Heart left ventricle (tissue), 16 donors: ENCODE measurements around the gene ATXN1. TPM values are rescaled to one million over a fixed set of nuclear protein-coding genes. Genes with fewer than 3 reads are reported as not detected.

ENCODE experiments used
- ATAC-seq, 4 donors: fragments of 200-7000 bp; cut with Tn5 transposase; one replicate each; pipeline ENCODE4 v1.9.1; 2020 to 2022; ENCODE audit warnings: moderate library complexity in 4 of 4, mild to moderate bottlenecking in 3 of 4, moderate number of reproducible peaks in 1 of 4
- DNase-seq, 5 donors: peaks; one replicate each; pipeline ENCODE4 v3.0.0-alpha.2; 2020
- H3K27ac ChIP-seq, 12 donors: fragments of 200-600 bp; sonication (generic) in 4 of 12; one replicate each; pipeline versions ENCODE4 v1.5.0 to v1.8.0; 2016 to 2022; ENCODE audit warnings: mild to moderate bottlenecking in 2 of 12
- H3K27me3 ChIP-seq, 9 donors: fragments of 200-600 bp; sonication (generic) in 2 of 9; one replicate each; pipeline versions ENCODE4 v1.5.1 to v1.8.0; 2016 to 2022; ENCODE audit warnings: mild to moderate bottlenecking in 3 of 9
- H3K36me3 ChIP-seq, 9 donors: fragments of 200-600 bp; sonication (generic) in 2 of 9; one replicate each; pipeline versions ENCODE4 v1.5.0 to v1.8.0; 2018 to 2022; ENCODE audit warnings: mild to moderate bottlenecking in 2 of 9
- H3K4me1 ChIP-seq, 12 donors: fragments of 200-600 bp; sonication (generic) in 4 of 12; one replicate each; pipeline versions ENCODE4 v1.5.0 to v1.8.0; 2016 to 2022; ENCODE audit warnings: mild to moderate bottlenecking in 3 of 12
- H3K4me3 ChIP-seq, 12 donors: fragments of 200-600 bp; sonication (generic) in 4 of 12; one replicate each; pipeline versions ENCODE4 v1.5.0 to v1.8.0; 2017 to 2022; ENCODE audit warnings: mild to moderate bottlenecking in 9 of 12, moderate library complexity in 4 of 12
- H3K9me3 ChIP-seq, 12 donors: fragments of 200-600 bp; sonication (generic) in 4 of 12; one replicate each; pipeline versions ENCODE4 v1.5.0 to v1.8.0; 2016 to 2022; ENCODE audit warnings: mild to moderate bottlenecking in 1 of 12
- CTCF ChIP-seq, 12 donors: fragments of 200-600 bp; sonication (generic) in 4 of 12; IDR thresholded peaks; one replicate each; pipeline versions ENCODE4 v1.5.0 to v1.8.0; 2018 to 2022; ENCODE audit warnings: antibody characterized with exemption in 12 of 12, mild to moderate bottlenecking in 5 of 12
- POLR2A ChIP-seq, 2 donors: fragments of 450-650 bp; IDR thresholded peaks; one replicate each; pipeline ENCODE4 v1.6.1; 2017; ENCODE audit warnings: antibody characterized with exemption in 2 of 2, mild to moderate bottlenecking in 2 of 2, moderate library complexity in 2 of 2
- WGBS, 4 donors: extraction: QIAGEN DNeasy Blood & Tissue Kit in 2 of 4; methylation state at CpG; one replicate each; pipeline versions ENCODE4 v1.1.5 to v1.1.7; 2013 to 2018; 5-methylcytosine and 5-hydroxymethylcytosine counted together
- intact Hi-C, 10 donors: fragments of 100-400 bp; cut with DNase I; formaldehyde crosslinking; loops; one replicate each; pipeline versions ENCODE4 v1.11.1 to v1.14.2; 2022
- polyA plus RNA-seq, 2 donors: library from polyadenylated mRNA; stranded (reverse); fragments of 200-250 nt; gene quantifications; one replicate each; pipeline ENCODE4 v1.2.3, GENCODE V29; 2013
- total RNA-seq, 9 donors: library from RNA; depleted of rRNA in 2 of 9; stranded (reverse); fragments of >200 nt in 2 of 9; fragmentation: NEBNext Ultra II Directional in 3 of 9; extraction: Animal tissue kit (Norgen Biotek cat#: 25700) in 3 of 9; gene quantifications; one replicate each; pipeline versions ENCODE4 v1.1.0 to v1.2.4, GENCODE V29; 2016 to 2023
- donor health status: ischemic (EF 13 %, LVEDD 7.1; RV severe dilation, severe dysfunction).
- donor health status: healthy with polysubstance abuse.
- donor health status: DM: no; HTN: yes; CAD: no.
- donor health status: DM: no; HTN: no; CAD: no.
- donor health status: ischemic (EF 25% LVEDD 6.9; RV normal size, moderate dysfunction).
- donor health status: ischemic (EF 25% LVEDD 5.7; RV mildly dilated, moderate dysfunction).
- donor health status: healthy.
- donor health status: DM: yes; HTN: yes; CAD: no.
- donor health status: ischemic (EF 35%, LVEDD 5.7; RV mildly dilated, moderate dysfunction).
- donor health status: nonischemic (EF 11% LVEDD 7.7; RV severe dilation, severe dysfunction).
- donor health status: DM: yes; HTN: yes; CAD: no.
- donor health status: PGD.
- donor health status: ischemic (EF 29% LVEDD 5.4; RV normal size, mild dysfunction).
- donor health status: nonischemic (EF 23%, LVEDD 6.1; RV moderate dilation, normal function).

ATXN1 gene
- total and polyA plus RNA-seq, 11 donors, result 8.7 to 51.8 (median 36.0) TPM

- TF ChIP-seq CTCF (IDR thresholded peaks at IDR 0.05), result no peak
- TF ChIP-seq POLR2A (IDR thresholded peaks at IDR 0.05), result no peak
- ATAC-seq (no peak), DNase-seq (no peak)
- intact Hi-C loops, result no loop called here
- peaks cover 0 to 27% (median 6%) of the 10 kb centered on the region in 12 donors for H3K4me1 ChIP-seq
- H3K9me3 ChIP-seq, result no peaks in the 10 kb centered on the region
- H3K36me3 ChIP-seq, result no peaks in the 10 kb centered on the region
- no peak overlapping the region for H3K27ac ChIP-seq
- WGBS, 4 donors, result 91 to 93% (median 92%) methylated on average over 7 of the region's 7 CpGs
- no peaks in the 10 kb centered on the region for H3K27me3 ChIP-seq
- H3K4me3 ChIP-seq, result no peak overlapping the region
Measured at GRCh38 chr6:16396497-16397319, 364.6 kb downstream of the ATXN1 start.

GRCh38 chr6:16394632-16395031, 366.6 kb downstream of the ATXN1 start:
- Histone ChIP-seq H3K4me1 (peaks cover 0 to 26% (median 8%) of the 10 kb centered on the region in 12 donors), H3K4me3 (no peak overlapping the region), H3K27me3 (no peaks in the 10 kb centered on the region), H3K36me3 (no peaks in the 10 kb centered on the region), H3K27ac (no peak overlapping the region), H3K9me3 (no peaks in the 10 kb centered on the region)
- 94 to 100% (median 96%) methylated on average over 2 of the region's 2 CpGs for WGBS, 4 donors
- no peak for ATAC-seq
- TF ChIP-seq POLR2A (IDR thresholded peaks at IDR 0.05) (no peak), CTCF (IDR thresholded peaks at IDR 0.05) (no peak)
- DNase-seq, result no peak
- intact Hi-C loops, result no loop called here

GRCh38 chr6:16393326-16393725, 367.9 kb downstream of the ATXN1 start:
- DNase-seq (no peak), ATAC-seq (no peak)
- H3K4me3 ChIP-seq, result no peak overlapping the region
- no peak overlapping the region for H3K27ac ChIP-seq
- no peaks in the 10 kb centered on the region for H3K9me3 ChIP-seq
- 97 to 100% (median 98%) methylated on average over 4 of the region's 4 CpGs for WGBS, 4 donors
- intact Hi-C loops, result no loop called here
- H3K27me3 ChIP-seq, result no peaks in the 10 kb centered on the region
- H3K36me3 ChIP-seq, result no peaks in the 10 kb centered on the region
- peaks cover 0 to 17% (median 8%) of the 10 kb centered on the region in 12 donors for H3K4me1 ChIP-seq
- TF ChIP-seq CTCF (IDR thresholded peaks at IDR 0.05) (no peak), POLR2A (IDR thresholded peaks at IDR 0.05) (no peak)

GRCh38 chr6:16392010-16392409, 369.2 kb downstream of the ATXN1 start:
- DNase-seq (peak in 1 of 5 donors; percentile 40), ATAC-seq (peak; percentile 40 to 89 (median 72))
- Histone ChIP-seq H3K4me1 (peaks cover 0 to 17% (median 8%) of the 10 kb centered on the region in 12 donors), H3K36me3 (no peaks in the 10 kb centered on the region), H3K9me3 (no peaks in the 10 kb centered on the region), H3K27me3 (no peaks in the 10 kb centered on the region), H3K27ac (peak overlapping the region in 10 of 12 donors; percentile 20 to 74 (median 58)), H3K4me3 (no peak overlapping the region)
- intact Hi-C loops, result no loop called here
- 40 to 64% (median 54%) methylated on average over 1 of the region's 1 CpG for WGBS, 4 donors
- no peak for TF ChIP-seq CTCF (IDR thresholded peaks at IDR 0.05)
- no peak for TF ChIP-seq POLR2A (IDR thresholded peaks at IDR 0.05)
